ENCODE measurements around the gene ROBO1.

The ROBO1 gene

DNA sequence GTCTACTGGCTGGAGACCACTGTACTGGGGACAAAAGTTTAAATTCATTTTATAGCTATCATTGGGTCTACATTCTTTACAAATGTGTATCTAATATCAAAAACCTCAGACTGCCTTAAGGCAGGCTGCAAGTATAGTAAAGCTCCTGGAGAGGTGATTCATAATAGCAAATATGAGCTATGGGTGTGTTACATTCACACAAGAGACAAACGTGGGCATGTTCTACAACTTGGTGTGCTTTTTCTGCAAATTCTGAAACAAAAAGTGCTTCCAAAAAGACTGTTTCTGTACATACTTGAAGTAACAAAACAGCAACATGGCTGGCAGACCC, 1101.4 kb downstream of the ROBO1 start:
- DNase-seq: peak; percentile 73

DNA sequence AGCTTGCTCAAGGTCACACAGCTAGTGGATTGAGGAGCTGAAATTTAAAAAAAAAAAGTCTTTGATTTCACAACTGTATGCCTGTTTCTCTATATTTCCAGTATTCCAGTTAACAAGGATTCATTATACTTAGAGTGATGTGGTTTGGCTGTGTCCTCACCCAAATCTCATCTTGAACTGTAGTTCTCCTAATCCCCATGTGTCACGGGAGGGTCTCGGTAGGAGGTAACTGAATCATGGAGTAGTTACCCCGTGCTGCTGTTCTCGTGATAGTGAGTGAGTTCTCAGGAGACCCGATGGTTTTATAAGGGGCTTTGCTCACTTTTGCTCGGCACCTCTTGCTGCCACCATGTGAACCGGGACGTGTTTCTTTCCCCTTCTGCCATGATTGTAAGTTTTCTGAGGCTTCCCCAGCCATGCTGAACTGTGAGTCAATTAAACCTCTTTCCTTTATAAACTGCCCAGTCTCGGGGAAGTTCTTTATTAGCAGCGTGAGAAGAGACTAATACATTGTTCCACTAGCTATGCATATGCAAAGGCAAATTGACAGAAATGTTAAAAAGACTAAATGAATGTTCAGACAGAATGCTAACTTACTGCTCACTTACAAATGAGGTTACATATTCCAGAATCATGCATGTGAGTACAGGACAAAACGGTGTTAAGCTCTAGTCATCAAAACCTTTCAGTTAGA, 1101.9 kb downstream of the ROBO1 start:
- no peak for DNase-seq

DNA sequence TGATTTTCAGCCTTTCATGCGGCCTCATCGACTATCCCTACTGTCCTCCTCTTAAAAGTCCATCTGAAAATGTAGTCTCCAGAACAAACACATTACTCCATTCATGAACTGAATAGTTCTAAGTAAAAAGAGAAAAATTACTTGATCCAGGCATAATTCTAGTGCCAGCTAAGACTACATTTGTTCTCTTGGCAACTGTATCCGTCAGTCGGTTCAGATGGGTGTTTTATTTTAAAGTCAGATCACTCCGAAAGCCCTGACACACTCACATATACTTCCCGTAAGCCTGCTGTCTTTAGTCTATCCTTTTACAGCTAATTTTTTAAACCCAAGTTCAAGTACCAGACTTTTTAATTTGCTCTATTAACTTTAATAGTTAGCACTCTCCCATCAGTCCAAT, 1102.7 kb downstream of the ROBO1 start:
- no peak for DNase-seq

DNA sequence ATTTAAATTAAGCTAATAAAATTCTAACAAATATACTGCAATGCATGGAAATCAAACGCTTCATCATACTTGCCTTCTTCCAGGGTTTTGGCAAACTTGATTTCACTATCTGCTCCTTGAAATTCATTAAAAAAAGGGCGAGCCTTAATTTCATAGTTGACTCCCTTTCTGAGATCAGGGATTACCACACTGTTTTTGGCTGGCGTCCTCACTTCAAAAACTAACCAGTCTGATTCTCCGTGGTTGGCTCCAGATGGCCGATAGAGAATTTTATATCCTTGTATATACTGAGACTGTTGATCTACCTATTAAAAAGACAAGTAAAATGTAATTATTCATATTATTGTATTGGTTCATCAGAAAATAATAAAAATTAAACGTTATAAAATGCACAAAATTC, 1106.8 kb downstream of the ROBO1 start:
- DNase-seq: peak; percentile 4

DNA sequence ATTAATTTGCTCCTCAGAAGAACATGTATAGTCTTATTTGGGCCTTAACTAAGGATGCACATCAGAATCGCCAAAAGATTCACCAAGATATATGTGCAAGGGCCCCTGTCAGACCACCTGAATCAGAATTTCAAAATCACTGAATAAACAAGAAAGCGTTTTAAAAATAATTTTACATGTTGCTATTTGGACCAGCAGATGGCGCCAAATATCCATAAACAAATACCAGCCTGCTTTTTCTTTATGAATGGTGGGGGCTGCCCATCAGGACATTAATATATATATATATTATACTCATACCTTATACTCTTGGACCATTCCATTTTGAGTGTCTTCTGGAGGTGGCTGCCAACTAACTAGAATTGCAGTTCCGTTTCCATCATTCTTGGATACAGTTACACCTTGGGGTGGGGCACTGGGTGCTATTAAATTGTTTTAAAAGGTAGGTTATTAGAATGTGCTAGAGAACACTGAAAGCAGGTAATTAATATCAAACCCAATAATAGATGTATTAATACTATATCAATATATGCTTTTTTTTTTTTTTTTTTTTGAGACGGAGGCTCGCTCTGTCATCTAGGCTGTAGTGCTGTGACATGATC, 1108.3 kb downstream of the ROBO1 start:
- DNase-seq: peak; percentile 36

DNA sequence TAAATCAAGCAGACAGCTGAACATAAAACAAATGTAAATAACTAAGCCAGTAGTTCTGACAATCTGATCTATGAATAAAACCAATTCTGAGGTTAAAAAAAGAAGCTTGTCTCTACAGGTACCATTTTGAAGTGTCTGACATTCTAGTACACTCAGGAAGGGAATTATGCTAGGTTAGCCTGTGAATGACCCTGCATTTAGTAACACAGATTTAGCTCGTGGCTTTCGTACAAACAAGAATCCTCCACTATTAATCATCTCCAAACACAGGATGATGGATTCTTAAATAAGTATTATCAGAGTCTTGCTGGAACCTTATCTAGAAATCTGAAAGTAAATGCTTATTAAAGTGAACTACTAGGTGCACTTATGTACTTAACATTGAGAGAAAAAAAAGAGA, 1120.1 kb downstream of the ROBO1 start:
- DNase-seq: peak; percentile 4

DNA sequence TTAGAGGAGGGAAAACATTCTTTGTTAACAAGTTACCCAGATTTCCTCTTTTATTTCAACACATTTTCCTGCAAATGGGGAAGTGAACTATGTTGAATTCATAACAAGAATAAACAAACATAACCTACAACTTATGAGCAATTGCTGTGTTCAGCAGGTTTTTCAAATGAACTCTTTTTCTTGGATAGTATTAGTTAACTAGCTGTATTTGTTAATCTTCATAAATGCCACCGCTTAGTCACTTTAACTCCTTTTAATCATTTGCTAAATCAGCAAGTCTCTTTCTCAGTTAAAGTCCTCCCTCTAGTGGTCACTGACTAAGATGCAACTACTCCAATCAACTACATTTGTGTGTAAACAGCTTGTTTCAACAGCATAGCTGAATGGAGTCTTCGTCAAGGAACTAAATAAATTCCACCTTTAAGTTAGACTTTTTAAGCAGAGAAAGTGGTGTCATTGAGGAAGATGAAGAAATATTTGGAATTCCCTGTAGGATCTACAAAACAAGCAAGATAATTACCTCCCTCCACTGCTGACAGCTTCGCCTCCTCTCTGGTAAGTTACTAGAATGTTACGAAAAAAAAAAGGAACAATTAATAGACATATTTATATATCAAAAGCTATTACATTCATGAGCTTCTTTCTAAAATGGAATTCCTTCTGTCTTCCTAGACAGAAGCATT, 1122.0 kb downstream of the ROBO1 start:
- peak; percentile 68 for DNase-seq

DNA sequence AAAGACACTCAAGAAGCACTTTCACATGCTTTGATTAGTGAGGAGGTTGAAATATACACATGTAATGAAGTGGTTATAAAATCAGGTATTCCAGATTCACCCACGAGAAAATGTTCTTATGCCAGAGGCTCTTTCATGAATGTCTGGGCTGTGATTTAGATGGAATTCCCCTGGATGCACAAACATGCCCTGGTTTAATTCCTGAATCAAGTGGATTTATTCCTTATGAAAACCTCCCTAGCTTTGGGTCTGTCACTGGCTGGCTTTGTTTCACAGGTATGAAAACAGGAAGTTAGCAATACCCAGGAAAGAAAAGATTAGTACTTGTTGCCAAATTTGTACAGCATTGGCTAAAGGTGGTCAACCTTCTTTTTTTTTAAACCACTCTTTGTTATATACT, 1123.0 kb downstream of the ROBO1 start:
- DNase-seq: no peak

DNA sequence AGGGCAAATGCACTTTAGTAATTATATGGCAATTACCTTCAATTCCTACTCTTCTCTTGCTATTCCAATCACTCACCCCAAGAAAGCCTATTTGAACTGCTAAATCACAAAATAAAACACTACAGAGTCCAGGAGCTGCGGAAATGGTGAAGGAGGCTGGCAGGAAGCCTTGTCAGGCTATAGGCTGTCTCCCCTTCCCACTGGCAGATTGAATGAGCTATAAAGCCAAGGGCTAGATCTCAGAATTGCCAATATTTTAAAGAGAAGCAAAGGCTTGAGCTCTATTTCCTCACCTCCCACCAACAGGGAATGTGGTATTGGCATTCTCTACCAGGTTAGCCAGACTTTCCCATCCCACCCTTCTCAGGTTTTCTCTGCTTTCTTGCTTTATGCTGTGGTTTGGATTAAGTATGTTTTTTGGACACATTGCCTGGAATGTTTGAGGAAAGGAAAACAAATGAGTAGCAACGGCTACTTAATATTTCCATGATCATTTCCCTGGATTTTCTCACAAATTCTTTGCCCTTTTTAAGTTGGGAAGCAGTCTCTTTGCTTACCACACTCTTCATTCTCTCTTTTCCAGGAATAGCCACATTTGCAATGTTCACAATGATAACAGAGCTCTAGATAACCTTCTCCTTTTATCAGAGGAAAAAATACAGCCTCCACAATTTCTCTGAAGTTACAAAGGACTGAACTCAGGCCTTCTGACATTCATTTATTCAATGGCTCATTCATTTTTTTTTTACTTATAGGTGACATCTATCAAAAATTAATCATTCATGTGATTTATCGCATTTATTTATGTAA, 1125.4 kb downstream of the ROBO1 start:
- DNase-seq: no peak

DNA sequence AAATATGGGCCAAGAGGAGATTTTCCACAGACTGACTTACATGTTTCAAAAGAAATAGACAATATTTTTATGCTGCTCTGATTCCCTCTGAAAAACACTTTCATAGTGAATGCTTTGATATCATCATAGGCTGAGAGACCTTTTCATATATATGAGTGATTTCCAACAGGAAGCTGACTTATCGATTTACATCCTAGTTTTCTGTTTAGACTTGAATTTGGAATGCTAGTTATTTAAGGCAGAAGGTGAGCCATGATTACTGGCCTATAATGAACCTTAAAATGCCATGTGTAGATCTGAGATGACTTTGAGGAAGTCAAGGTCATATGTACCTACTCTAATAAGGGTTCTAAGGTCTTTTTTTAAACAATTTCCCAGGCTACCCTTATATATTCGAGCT, 1126.1 kb downstream of the ROBO1 start:
- DNase-seq: no peak

DNA sequence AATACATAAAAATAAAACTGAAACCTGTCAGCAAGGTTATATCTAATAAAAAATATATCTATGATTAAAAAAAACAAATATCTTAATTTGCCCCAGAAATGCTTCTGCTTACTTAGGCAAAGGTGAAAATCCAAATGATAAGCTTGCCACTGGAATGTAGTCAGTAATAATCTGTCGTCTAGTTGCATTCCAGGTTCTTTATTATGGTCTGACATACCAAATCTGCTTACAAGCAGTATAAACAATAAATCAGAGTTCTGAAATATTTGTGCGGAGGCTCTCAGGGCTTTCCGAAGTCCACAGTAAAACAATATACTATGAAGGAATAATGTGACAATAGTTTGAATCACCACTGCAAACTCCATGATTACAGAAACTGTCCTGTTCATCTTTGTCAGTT, 1133.5 kb downstream of the ROBO1 start:
- peak; percentile 23 for DNase-seq

DNA sequence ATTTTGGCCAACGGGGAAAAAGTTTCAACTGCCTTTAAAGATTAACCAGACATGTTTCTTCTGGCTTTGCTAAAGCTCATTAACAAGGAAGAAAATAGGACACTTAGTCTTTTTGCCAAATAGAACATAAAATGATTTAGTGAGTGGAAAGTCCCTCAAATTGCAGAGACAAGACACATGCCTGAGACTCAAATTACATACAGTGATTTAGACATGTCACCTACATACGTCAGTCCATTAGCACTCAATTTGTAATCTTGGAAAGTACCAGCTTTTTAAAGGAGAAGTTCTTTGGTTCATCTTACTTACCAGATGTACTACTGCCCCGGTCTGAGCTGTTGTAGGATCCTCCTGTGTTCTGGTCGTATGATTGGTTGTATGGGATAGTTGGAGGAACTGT, 1134.2 kb downstream of the ROBO1 start:
- peak; percentile 67 for DNase-seq

DNA sequence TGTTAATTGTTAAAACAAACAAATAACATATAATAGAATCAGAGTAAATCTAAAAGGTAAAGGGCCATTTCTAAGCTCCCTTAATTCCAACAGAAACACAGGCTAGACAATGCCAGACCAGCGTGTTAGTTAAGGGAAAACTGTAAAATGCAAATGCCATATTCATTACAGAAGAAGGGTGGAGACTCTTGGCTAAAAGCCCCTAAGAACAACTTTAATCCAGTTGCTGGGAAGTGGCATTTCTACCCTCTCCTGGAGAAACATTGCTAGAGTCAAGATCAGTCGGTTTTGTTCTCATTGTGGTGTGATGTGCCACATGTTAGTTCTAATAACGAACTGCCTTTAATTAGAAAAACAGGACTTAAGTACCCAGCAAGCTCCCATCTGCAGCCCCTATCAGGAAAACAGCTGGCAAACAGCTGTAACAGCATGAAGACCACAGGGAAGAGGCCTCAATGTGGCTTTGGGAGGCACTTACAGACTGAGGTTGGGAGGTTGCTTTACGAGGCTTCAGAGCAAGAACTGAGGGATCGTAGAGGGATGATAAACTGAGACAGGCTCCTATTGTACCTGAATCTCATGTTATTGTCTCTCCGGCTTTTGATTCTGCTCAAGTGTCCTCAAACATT, 1134.8 kb downstream of the ROBO1 start:
- DNase-seq: peak; percentile 22

DNA sequence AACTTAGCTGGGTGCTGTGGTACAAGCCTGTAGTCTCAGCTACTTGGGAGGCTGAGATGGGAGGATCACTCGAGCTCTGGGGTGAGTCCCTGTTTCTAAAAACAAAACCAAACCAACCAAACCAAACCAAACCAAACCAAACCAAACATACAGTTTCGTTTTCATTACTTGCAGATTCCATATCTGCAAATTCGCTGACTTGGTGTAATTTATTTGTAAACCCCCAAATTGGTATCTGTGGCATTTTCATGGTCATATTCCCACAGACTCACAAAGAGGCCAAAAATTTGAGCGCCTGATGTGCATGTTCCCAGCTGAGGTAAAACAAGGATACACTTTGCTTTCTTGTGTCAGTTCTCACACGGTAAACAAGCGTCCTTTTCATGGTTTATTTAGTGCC, 1138.3 kb downstream of the ROBO1 start:
- no peak for DNase-seq

DNA sequence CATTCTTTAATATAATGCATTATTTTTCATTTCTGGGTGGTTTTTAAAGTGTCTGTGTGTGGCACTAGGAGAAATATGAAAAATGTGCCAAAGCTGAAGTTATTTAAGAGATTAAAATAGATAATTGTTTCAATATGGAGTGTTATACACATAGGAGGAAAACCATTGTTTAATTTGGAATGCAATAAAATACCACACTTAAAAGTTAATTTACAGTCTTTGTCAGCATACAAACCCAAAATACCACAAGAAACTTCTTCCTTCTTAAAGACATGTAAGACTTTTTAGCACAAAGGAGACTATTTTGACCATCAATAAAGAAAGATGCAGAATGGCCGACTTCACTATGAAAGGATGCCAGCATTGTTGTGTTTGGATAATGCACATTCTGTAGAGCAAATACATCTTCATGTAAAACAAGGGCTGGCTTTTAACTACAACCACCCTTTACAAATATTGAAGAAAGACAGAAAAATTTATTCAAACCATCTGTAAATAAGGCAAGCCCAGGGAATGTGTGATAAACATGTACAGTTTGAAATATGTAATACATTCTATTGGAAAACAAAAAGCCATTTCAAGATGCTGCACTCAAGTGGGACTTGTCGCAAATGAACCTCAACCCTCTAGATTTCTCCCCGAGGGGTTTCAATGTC, 1146.6 kb downstream of the ROBO1 start:
- peak; percentile 60 for DNase-seq

DNA sequence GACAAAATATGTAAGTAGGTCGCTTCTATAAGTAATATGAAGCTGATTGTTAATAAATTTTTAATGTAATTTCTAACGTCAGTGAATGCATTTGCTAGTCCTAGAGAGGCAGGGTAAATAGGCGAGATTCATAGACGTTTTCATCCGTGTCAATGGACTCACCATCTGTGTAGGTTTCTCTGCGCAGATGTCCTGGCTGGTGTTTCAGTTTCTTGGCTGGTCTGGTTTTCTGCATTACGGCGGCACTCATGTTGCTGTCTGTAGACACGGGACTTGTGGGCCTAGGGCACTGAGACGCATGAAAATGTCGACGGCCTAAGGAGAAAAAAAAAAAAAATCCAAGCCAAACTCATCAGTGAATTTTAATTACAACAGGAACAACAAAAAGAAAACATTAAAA, 1153.3 kb downstream of the ROBO1 start:
- no peak for DNase-seq

DNA sequence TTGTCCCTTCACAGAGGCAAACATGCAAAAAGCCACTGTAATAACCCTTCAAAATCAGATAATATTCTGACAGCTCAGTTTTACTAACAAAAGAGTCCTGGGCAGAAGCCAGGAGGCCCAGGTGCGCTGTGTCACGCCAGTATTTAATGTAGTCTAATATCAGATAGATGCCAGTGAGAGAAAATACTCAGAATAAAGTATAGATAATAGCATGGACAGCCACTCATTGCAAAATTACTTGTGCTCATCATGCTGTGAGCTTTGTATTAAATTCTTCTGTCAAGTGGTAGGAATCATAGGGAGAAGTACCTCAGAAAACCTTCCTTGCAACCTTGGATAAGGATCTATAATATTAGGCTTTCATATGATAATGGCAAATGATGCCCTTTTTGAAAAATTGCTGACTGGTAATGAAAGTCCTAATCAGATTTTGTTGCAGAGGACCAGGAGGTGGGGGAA, 1154.3 kb downstream of the ROBO1 start:
- no peak for DNase-seq

DNA sequence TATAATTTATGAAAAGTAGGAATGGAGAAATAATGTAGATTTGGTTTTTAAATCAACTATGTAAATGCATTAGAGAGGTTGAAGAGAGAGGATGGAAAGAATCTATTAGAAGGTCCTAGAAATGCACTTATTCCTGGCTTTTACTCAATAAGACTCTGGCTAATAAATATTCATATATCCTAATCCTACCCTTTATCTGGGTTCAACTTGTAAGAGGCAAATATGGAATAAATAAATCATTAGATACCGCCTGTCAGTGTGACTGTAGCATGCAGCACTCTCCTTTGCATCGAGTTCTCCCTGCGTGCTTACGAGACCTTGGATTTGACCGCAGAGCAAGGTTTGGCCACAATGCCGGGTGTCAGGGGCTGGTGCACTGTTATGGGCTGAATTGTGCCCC, 1156.5 kb downstream of the ROBO1 start:
- DNase-seq: no peak

DNA sequence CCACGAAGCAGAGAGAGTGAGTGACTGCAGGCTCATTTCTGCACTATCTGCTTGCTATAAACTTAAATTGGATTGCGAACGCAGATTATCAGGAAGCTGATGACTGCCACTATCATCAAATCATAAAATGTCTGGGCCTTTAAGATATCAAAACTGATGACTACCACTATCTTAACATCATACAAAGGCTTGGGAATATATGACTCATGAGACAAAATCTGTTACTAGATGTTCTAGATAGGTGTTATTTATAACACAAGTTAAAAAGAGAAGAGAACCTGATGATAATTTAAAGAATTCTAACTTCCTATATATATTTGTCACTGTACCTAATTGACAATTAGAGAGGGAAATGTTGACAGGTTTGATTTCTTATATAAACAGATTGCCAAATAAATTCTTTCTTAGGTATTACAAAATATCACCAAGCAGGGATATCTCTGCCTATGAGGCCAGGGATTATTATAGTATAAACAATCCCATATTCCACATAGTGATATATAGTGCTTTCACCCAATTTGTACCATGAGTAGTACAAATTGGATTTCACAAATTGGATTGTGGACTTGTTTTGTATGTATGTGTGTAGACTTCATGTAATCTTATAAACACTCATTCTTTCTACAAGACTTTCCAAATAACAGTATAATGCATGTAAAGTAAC, 1157.2 kb downstream of the ROBO1 start:
- DNase-seq: no peak

DNA sequence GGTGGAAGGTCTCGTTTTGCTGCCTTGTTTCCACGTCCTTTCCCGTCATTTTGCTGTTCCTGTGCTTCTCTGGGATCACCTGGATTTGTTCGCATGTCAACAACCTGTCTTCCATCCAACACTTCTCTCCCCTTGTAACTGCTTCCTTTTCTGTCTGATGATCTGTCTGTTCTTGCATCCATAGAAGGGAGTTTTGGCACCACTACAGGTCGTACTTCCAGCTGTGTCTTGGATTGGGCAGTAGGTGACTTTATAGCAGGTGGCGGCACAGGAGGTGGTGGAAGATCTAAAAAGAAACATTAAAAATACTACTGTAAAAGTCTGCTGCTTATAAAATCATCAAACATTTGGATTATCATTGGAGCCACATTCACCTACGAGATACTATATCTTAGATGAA, 1161.0 kb downstream of the ROBO1 start:
- DNase-seq: no peak

DNA sequence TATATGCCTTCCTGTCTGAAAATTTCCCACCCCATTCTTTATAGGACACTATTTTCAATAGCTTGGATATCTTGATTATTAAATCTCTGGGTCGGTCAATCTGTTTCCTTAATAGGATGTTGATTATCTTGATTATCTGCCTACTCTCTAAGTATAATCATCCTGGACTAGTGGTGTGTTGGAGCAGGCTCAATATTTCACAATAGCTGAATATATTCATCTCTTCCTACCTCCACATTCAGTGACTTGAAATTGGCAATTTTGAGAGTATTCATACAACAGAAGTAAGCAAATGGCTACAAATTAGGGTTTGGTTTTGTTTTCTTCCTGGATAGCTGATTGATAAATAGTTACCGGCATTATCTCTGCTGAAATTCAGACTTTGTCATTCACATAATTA, 1162.6 kb downstream of the ROBO1 start:
- DNase-seq: no peak

DNA sequence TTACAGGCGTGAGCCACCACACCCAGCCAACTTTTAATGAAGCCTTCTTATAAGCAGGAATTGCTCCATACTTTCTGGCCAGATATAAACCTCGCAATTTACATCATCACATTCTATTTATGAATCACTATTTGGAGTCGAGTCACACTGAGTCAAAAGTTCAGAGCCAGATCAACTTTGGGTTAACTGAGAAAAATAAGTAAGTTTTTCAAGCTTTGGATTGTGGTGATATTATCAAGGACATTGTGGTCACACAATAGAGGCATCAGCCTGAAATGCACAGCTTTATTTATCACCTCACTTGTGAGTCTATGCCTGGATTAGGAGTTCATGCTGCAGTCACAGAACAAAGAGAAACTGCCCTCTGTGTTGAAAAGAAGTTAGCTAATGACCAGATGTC, 1163.5 kb downstream of the ROBO1 start:
- DNase-seq: peak; percentile 74
